ENCODE measurements around the gene PAX5. TPM values are rescaled to one million over a fixed set of nuclear protein-coding genes. Genes with fewer than 3 reads are reported as not detected.

Gene PAX5
- total RNA-seq, 4 donors from 2014 or later = 0.55 TPM; not detected in 3

DNA sequence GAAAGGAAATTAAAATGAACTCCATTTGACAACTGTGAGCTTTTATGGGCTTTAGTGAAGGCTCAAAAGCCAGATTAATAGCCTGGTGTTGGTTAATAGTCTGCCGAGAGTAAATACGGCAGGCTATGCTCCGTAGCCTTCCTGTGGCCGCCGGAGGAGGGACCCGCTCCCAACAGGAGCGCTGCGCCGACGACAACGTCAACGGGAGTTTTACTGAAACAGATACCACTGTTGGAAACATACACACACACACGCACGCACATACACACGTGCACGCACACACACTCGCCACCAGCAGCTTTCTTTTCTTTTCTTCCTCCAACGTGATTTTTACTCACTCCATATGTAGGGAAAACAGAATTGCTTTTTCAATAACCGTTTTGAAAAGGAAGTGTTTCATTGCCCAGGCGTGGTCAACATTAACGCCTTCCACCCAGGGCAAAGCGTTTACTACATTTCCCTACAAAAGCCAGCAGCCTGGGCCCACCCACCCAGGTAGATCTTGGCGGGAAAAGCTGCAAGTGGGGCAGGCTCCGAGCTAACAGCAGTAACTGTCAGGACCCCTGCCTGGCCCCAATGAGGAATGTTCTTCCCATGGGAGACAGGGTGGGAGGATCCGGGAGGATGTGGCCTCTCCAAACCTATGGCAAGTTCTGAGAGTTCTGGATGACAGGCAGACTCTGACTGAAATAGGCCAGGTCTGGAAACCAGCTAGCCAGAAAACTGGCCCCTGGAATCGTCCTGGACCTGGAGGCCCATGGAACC, 72.3 kb downstream of the PAX5 start:
- TF ChIP-seq POLR2A (IDR thresholded peaks at IDR 0.05) (no peak), CTCF (IDR thresholded peaks at IDR 0.05) (no peak)
- Histone ChIP-seq H3K27ac (no peak overlapping the region), H3K4me3 (no peak overlapping the region), H3K27me3 (no peaks in the 10 kb centered on the region), H3K36me3 (no peaks in the 10 kb centered on the region), H3K4me1 (peaks cover 0 to 3% of the 10 kb centered on the region in 2 donors), H3K9me3 (no peaks in the 10 kb centered on the region)
- DNase-seq = no peak
- intact Hi-C loops (cut with DNase I; ENCODE audit: low total_unique reads) = no loop called here

- Histone ChIP-seq H3K9me3 (no peaks in the 10 kb centered on the region), H3K4me1 (peaks cover 0 to 3% of the 10 kb centered on the region in 2 donors), H3K36me3 (no peaks in the 10 kb centered on the region), H3K27ac (no peak overlapping the region), H3K27me3 (no peaks in the 10 kb centered on the region), H3K4me3 (no peak overlapping the region)
- DNase-seq = no peak
- intact Hi-C loops (cut with DNase I; ENCODE audit: low total_unique reads) = no loop called here
- TF ChIP-seq POLR2A (IDR thresholded peaks at IDR 0.05) (no peak), CTCF (IDR thresholded peaks at IDR 0.05) (no peak)
Observed at GRCh38 chr9:36961051-36961450, 73.0 kb downstream of the PAX5 start.

GRCh38 chr9:36960575-36960955, 73.5 kb downstream of the PAX5 start:
- Histone ChIP-seq H3K27me3 (no peaks in the 10 kb centered on the region), H3K36me3 (no peaks in the 10 kb centered on the region), H3K4me1 (peaks cover 0 to 3% of the 10 kb centered on the region in 2 donors), H3K27ac (no peak overlapping the region), H3K9me3 (no peaks in the 10 kb centered on the region), H3K4me3 (no peak overlapping the region)
- no peak for DNase-seq
- intact Hi-C loops (cut with DNase I; ENCODE audit: low total_unique reads) = no loop called here
- no peak for TF ChIP-seq CTCF (IDR thresholded peaks at IDR 0.05)
- no peak for TF ChIP-seq POLR2A (IDR thresholded peaks at IDR 0.05)

- Histone ChIP-seq H3K27ac (no peak overlapping the region), H3K4me3 (no peak overlapping the region), H3K9me3 (no peaks in the 10 kb centered on the region), H3K27me3 (no peaks in the 10 kb centered on the region), H3K4me1 (peaks cover 0 to 3% of the 10 kb centered on the region in 2 donors), H3K36me3 (no peaks in the 10 kb centered on the region)
- TF ChIP-seq CTCF (IDR thresholded peaks at IDR 0.05) (no peak), POLR2A (IDR thresholded peaks at IDR 0.05) (no peak)
- no peak for DNase-seq
- intact Hi-C loops (cut with DNase I; ENCODE audit: low total_unique reads) = no loop called here
Observed at GRCh38 chr9:36959681-36960574, 74.1 kb downstream of the PAX5 start.

- no peak for DNase-seq
- intact Hi-C loops (cut with DNase I; ENCODE audit: low total_unique reads) = no loop called here
- no peak overlapping the region for H3K27ac ChIP-seq
- TF ChIP-seq CTCF (IDR thresholded peaks at IDR 0.05) (no peak), POLR2A (IDR thresholded peaks at IDR 0.05) (no peak)
- H3K9me3 ChIP-seq = no peaks in the 10 kb centered on the region
- no peak overlapping the region for H3K4me3 ChIP-seq
- H3K27me3 ChIP-seq = no peaks in the 10 kb centered on the region
- H3K36me3 ChIP-seq = no peaks in the 10 kb centered on the region
- H3K4me1 ChIP-seq = no peaks in the 10 kb centered on the region
Observed at GRCh38 chr9:36956908-36957307, 77.2 kb downstream of the PAX5 start.

Data from uterus (tissue), 4 donors.